Mesenteric fat pad (tissue), 1 donor: ENCODE data around the gene SPDEF. TPM values are rescaled to one million over a fixed set of nuclear protein-coding genes. Genes with fewer than 3 reads are reported as not detected.
A peak's percentile ranks its signal among the peaks of the same experiment; 100 is the strongest.

Experiments
- DNase-seq: peaks from one replicate; pipeline ENCODE4 v3.0.0-alpha.2; 2020; ENCODE audit warnings: low spot score
- total RNA-seq: library from RNA; stranded (reverse); fragmentation: NEBNext Ultra II Directional; extraction: Animal tissue kit (Norgen Biotek cat#: 25700); gene quantifications from one replicate; pipeline ENCODE4 v1.2.1, GENCODE V29; 2021
- donor health status: DM: yes; HTN: yes; CAD: no.

SPDEF gene
- total RNA-seq, 1 donor from 2014 or later: 0.16 TPM

GRCh38 chr6:34583861-34584604 is 27.9 kb upstream of the SPDEF start:
- DNase-seq: peak; percentile 81

- DNase-seq: peak; percentile 74
These were observed 27.3 kb upstream of the SPDEF start for GRCh38 chr6:34583461-34583860.

GRCh38 chr6:34581561-34581920 is 25.4 kb upstream of the SPDEF start:
- peak; percentile 49 for DNase-seq

- peak; percentile 81 for DNase-seq
These were observed 24.8 kb upstream of the SPDEF start for GRCh38 chr6:34580707-34581560.

- DNase-seq: no peak
These were observed 22.5 kb upstream of the SPDEF start for GRCh38 chr6:34578445-34579262.

GRCh38 chr6:34576286-34576955 is 20.3 kb upstream of the SPDEF start:
- no peak for DNase-seq

- no peak for DNase-seq
These were observed 19.2 kb upstream of the SPDEF start for GRCh38 chr6:34575326-34575725.

- no peak for DNase-seq
These were observed 18.6 kb upstream of the SPDEF start for GRCh38 chr6:34574647-34575293.

- no peak for DNase-seq
These were observed 17.5 kb upstream of the SPDEF start for GRCh38 chr6:34573567-34574183.

- DNase-seq: no peak
These were observed 16.5 kb upstream of the SPDEF start for GRCh38 chr6:34572585-34572984.

GRCh38 chr6:34572021-34572420 is 15.9 kb upstream of the SPDEF start:
- DNase-seq: no peak

GRCh38 chr6:34571388-34571787 is 15.3 kb upstream of the SPDEF start:
- no peak for DNase-seq

- DNase-seq: no peak
These were observed 14.1 kb upstream of the SPDEF start for GRCh38 chr6:34570066-34570833.

- DNase-seq: no peak
These were observed 13.3 kb upstream of the SPDEF start for GRCh38 chr6:34569361-34569973.

GRCh38 chr6:34568341-34569201 is 12.4 kb upstream of the SPDEF start:
- DNase-seq: no peak

GRCh38 chr6:34566830-34567546 is 10.9 kb upstream of the SPDEF start:
- no peak for DNase-seq

GRCh38 chr6:34565722-34566137 is 9.6 kb upstream of the SPDEF start:
- DNase-seq: no peak
